CD14-positive monocyte (primary cell): Measurements from ENCODE around the gene PLEKHG2. TPM values are rescaled to one million over a fixed set of nuclear protein-coding genes. Genes with fewer than 3 reads are reported as not detected.

ENCODE experiments used
- DNase-seq, 3 donors: peaks; one replicate each; pipeline ENCODE4 v3.0.0-alpha.2; 2011 to 2022
- H2AFZ ChIP-seq: 2 replicates; pipeline ENCODE4 v1.6.0; 2012; ENCODE audit warnings: mild to moderate bottlenecking, low read depth, low read length, inconsistent platforms; ENCODE audit not compliant: insufficient read depth, poor library complexity, severe bottlenecking
- H3K27ac ChIP-seq, 2 donors: 1 replicate in 1 of 2; 2 replicates in 1 of 2; pipeline ENCODE4 v1.5.1; 2012 to 2013; ENCODE audit warnings: low read length in 2 of 2, control low read depth in 1 of 2, inconsistent platforms in 1 of 2, low read depth in 1 of 2, mild to moderate bottlenecking in 1 of 2
- H3K27me3 ChIP-seq, 2 donors: one replicate each; pipeline versions ENCODE4 v1.6.0 to v1.6.1; 2011 to 2013; ENCODE audit warnings: low read length in 2 of 2; ENCODE audit not compliant: control insufficient read depth in 2 of 2, insufficient read depth in 2 of 2
- H3K36me3 ChIP-seq, 2 donors: replicated peaks in 1 of 2; 1 replicate in 1 of 2; 2 replicates in 1 of 2; pipeline versions ENCODE4 v1.5.1 to v1.6.1; 2012 to 2013; ENCODE audit warnings: low read length in 2 of 2, control low read depth in 1 of 2, inconsistent platforms in 1 of 2, mild to moderate bottlenecking in 1 of 2; ENCODE audit not compliant: insufficient read depth in 2 of 2, control insufficient read depth in 1 of 2
- H3K4me1 ChIP-seq, 2 donors: 1 replicate in 1 of 2; 2 replicates in 1 of 2; pipeline versions ENCODE4 v1.5.1 to v1.6.1; 2012 to 2013; ENCODE audit warnings: low read length in 2 of 2, control low read depth in 1 of 2, inconsistent platforms in 1 of 2, mild to moderate bottlenecking in 1 of 2, moderate library complexity in 1 of 2; ENCODE audit not compliant: insufficient read depth in 2 of 2, control insufficient read depth in 1 of 2
- H3K4me2 ChIP-seq: replicated peaks from 2 replicates; pipeline ENCODE3; 2012; ENCODE audit warnings: low read length, moderate library complexity, mild to moderate bottlenecking; ENCODE audit not compliant: poor library complexity, severe bottlenecking; ENCODE audit errors: extremely low read depth
- H3K4me3 ChIP-seq, 3 experiments: fragments of 200-600 bp in 1 of 3; sonication (generic) in 1 of 3; replicated peaks in 1 of 3; 1 replicate in 2 of 3; 2 replicates in 1 of 3; pipeline ENCODE4 v1.5.1; 2011 to 2013; ENCODE audit warnings: low read length in 3 of 3, mild to moderate bottlenecking in 3 of 3, control low read depth in 2 of 3, low read depth in 2 of 3, inconsistent platforms in 1 of 3, moderate library complexity in 1 of 3
- H3K79me2 ChIP-seq: 2 replicates; pipeline ENCODE4 v1.6.0; 2012; ENCODE audit warnings: mild to moderate bottlenecking, control low read depth, inconsistent platforms, low read length, moderate library complexity; ENCODE audit not compliant: insufficient read depth
- H3K9ac ChIP-seq: 2 replicates; pipeline ENCODE4 v1.6.0; 2017; ENCODE audit warnings: low read length, mild to moderate bottlenecking; ENCODE audit not compliant: insufficient read depth, poor library complexity, severe bottlenecking
- H3K9me3 ChIP-seq, 2 donors: replicated peaks in 1 of 2; 1 replicate in 1 of 2; 2 replicates in 1 of 2; pipeline versions ENCODE4 v1.5.1 to v1.6.1; 2012 to 2013; ENCODE audit warnings: low read length in 2 of 2, control low read depth in 1 of 2; ENCODE audit not compliant: control insufficient read depth in 1 of 2, insufficient read depth in 1 of 2
- H4K20me1 ChIP-seq: 2 replicates; pipeline ENCODE4 v1.6.0; 2012; ENCODE audit warnings: mild to moderate bottlenecking, low read length, control low read depth, moderate library complexity; ENCODE audit not compliant: insufficient read depth
- H3K27ac Mint-ChIP-seq, 7 donors: one replicate each; pipeline ENCODE4 v1.8.0; 2020; ENCODE audit warnings: mild to moderate bottlenecking in 7 of 7, mixed read lengths in 7 of 7, moderate library complexity in 6 of 7, inconsistent platforms in 2 of 7
- H3K27me3 Mint-ChIP-seq, 3 donors: one replicate each; pipeline ENCODE4 v1.8.0; 2021 to 2022; ENCODE audit warnings: low read depth in 3 of 3, mild to moderate bottlenecking in 3 of 3, mixed read lengths in 3 of 3, moderate library complexity in 3 of 3, inconsistent platforms in 1 of 3
- H3K36me3 Mint-ChIP-seq, 2 donors: one replicate each; pipeline ENCODE4 v1.8.0; 2020; ENCODE audit warnings: mixed read lengths in 2 of 2, inconsistent platforms in 1 of 2, mild to moderate bottlenecking in 1 of 2
- H3K4me1 Mint-ChIP-seq: one replicate; pipeline ENCODE4 v1.8.0; 2020; ENCODE audit warnings: mild to moderate bottlenecking, mixed read lengths
- H3K4me3 Mint-ChIP-seq, 2 donors: one replicate each; pipeline ENCODE4 v1.8.0; 2020; ENCODE audit warnings: mild to moderate bottlenecking in 2 of 2, mixed read lengths in 2 of 2, moderate library complexity in 1 of 2
- H3K9me3 Mint-ChIP-seq, 7 donors: one replicate each; pipeline ENCODE4 v1.8.0; 2020 to 2022; ENCODE audit warnings: mixed read lengths in 7 of 7, mild to moderate bottlenecking in 6 of 7, moderate library complexity in 6 of 7, inconsistent platforms in 2 of 7
- WGBS: methylation state at CpG from one replicate; pipeline ENCODE4 v1.1.5; 2013; ENCODE audit warnings: missing lambda C conversion rate; ENCODE audit not compliant: insufficient coverage; 5-methylcytosine and 5-hydroxymethylcytosine counted together
- intact Hi-C, 2 donors: fragments of 100-400 bp; cut with micrococcal nuclease; formaldehyde crosslinking; loops; one replicate each; pipeline versions ENCODE4 v1.15.0 to v1.15.1; 2023
- polyA plus RNA-seq, 3 donors: library from polyadenylated mRNA; depleted of rRNA in 1 of 3; unstranded in 2 of 3; stranded (reverse) in 1 of 3; fragments of 300-500 nt in 2 of 3; fragments of >200 nt in 1 of 3; fragmentation: Illumina TruSeq in 2 of 3; gene quantifications; 1 replicate in 2 of 3; 2 replicates in 1 of 3; pipeline ENCODE4 v1.2.3, GENCODE V29; 2012 to 2021
- TF ChIP-seq, protein P1 (sequence below): fragments of 200-600 bp; IDR thresholded peaks from one replicate; pipeline ENCODE4 v1.8.0; 2022; ENCODE audit warnings: antibody characterized with exemption, mild to moderate bottlenecking

PLEKHG2 gene
- polyA plus RNA-seq, 3 donors: 0.73 to 202 (median 1.2) TPM

DNA sequence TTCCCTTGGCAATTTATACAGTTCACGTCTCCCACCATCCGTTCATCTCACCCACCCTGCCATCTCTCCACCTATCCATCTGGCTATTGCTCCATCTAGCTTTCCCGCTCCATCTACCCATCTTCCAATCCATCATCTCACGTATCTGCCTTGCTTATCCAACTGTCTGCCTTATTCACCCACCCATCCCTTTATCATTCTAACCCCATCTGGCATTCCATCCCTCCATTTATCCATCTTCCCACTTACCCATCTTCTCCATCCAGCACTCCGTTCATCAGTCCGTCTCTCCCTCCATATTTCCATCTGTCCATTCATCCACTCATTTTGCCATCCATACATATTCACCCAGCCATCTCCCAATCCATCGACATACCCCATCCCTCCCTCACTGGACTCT lies 13.3 kb downstream of the PLEKHG2 start:
- H3K27me3 ChIP-seq: peaks cover 0 to 7% of the 10 kb centered on the region in 2 donors

DNA sequence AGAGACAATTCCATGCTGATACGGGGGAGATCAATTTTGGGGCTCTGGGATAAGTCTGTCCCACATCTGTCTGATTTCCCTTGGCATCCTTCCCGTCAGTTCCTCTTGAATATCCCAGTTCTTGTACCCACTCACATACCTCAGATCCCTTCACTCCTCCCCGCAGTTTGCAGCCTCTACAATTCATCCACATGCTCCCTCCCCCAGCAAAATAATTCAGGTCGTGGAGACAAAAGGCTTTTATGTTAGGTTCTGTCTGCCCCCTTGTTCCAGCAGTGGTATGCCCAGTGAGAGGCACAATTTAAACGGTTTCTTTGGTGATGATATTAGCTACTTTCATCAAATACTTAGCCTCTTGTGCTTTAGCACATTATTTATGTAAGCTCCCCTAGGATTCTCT lies 13.7 kb downstream of the PLEKHG2 start:
- H3K36me3 ChIP-seq: peaks cover 25 to 34% of the 10 kb centered on the region in 2 donors
- WGBS: 87% methylated on average over 3 of the region's 5 CpGs
- H3K27ac ChIP-seq: no peak overlapping the region
- Mint-ChIP-seq H3K4me1 (peaks cover 12% of the 10 kb centered on the region), H3K9me3 (peaks cover 0 to 2% (median 0%) of the 10 kb centered on the region in 7 donors), H3K36me3 (peaks cover 24 to 31% of the 10 kb centered on the region in 2 donors), H3K27ac (peak overlapping the region in 1 of 7 donors; percentile 37), H3K4me3 (no peak overlapping the region), H3K27me3 (peaks cover 2 to 6% (median 4%) of the 10 kb centered on the region in 3 donors)
- no peak overlapping the region for H2AFZ ChIP-seq
- peaks cover 0 to 7% of the 10 kb centered on the region in 2 donors for H3K27me3 ChIP-seq
- peaks cover 11 to 13% of the 10 kb centered on the region in 2 donors for H3K4me1 ChIP-seq
- intact Hi-C loops: no loop called here
- peaks cover 13% of the 10 kb centered on the region for H4K20me1 ChIP-seq
- H3K4me2 ChIP-seq: no peak overlapping the region
- TF ChIP-seq, protein P1, sequence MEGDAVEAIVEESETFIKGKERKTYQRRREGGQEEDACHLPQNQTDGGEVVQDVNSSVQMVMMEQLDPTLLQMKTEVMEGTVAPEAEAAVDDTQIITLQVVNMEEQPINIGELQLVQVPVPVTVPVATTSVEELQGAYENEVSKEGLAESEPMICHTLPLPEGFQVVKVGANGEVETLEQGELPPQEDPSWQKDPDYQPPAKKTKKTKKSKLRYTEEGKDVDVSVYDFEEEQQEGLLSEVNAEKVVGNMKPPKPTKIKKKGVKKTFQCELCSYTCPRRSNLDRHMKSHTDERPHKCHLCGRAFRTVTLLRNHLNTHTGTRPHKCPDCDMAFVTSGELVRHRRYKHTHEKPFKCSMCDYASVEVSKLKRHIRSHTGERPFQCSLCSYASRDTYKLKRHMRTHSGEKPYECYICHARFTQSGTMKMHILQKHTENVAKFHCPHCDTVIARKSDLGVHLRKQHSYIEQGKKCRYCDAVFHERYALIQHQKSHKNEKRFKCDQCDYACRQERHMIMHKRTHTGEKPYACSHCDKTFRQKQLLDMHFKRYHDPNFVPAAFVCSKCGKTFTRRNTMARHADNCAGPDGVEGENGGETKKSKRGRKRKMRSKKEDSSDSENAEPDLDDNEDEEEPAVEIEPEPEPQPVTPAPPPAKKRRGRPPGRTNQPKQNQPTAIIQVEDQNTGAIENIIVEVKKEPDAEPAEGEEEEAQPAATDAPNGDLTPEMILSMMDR: no peak
- no peak for DNase-seq
- no peaks in the 10 kb centered on the region for H3K79me2 ChIP-seq
- no peaks in the 10 kb centered on the region for H3K9me3 ChIP-seq
- H3K4me3 ChIP-seq: no peak overlapping the region
- no peak overlapping the region for H3K9ac ChIP-seq

More for the DNA sequence above, 13.3 kb downstream of the PLEKHG2 start:
- H3K4me1 Mint-ChIP-seq: peaks cover 8% of the 10 kb centered on the region
- H3K4me3 ChIP-seq: no peak overlapping the region
- TF ChIP-seq, protein P1: no peak
- no peaks in the 10 kb centered on the region for H3K9me3 ChIP-seq
- no peak for DNase-seq
- H3K79me2 ChIP-seq: no peaks in the 10 kb centered on the region
- H3K36me3 Mint-ChIP-seq: peaks cover 26 to 31% of the 10 kb centered on the region in 2 donors
- H3K4me3 Mint-ChIP-seq: no peak overlapping the region
- no peak overlapping the region for H2AFZ ChIP-seq
- no peak overlapping the region for H3K27ac ChIP-seq
- intact Hi-C loops: no loop called here
- H3K4me2 ChIP-seq: no peak overlapping the region
- H3K27me3 Mint-ChIP-seq: peaks cover 2 to 6% (median 4%) of the 10 kb centered on the region in 3 donors
- no peak overlapping the region for H3K9ac ChIP-seq
- 98% methylated on average over 7 of the region's 7 CpGs for WGBS
- peaks cover 7 to 9% of the 10 kb centered on the region in 2 donors for H3K4me1 ChIP-seq
- peaks cover 0 to 2% (median 0%) of the 10 kb centered on the region in 7 donors for H3K9me3 Mint-ChIP-seq
- peaks cover 15% of the 10 kb centered on the region for H4K20me1 ChIP-seq
- H3K27ac Mint-ChIP-seq: peak overlapping the region in 1 of 7 donors; percentile 13
- peaks cover 25 to 38% of the 10 kb centered on the region in 2 donors for H3K36me3 ChIP-seq
